ENCODE results near the gene MAP4K4. TPM values are rescaled to one million over a fixed set of nuclear protein-coding genes. Genes with fewer than 3 reads are reported as not detected.

Gene MAP4K4
- total and polyA plus RNA-seq, 8 donors: 80.2 to 143 (median 129) TPM

DNA sequence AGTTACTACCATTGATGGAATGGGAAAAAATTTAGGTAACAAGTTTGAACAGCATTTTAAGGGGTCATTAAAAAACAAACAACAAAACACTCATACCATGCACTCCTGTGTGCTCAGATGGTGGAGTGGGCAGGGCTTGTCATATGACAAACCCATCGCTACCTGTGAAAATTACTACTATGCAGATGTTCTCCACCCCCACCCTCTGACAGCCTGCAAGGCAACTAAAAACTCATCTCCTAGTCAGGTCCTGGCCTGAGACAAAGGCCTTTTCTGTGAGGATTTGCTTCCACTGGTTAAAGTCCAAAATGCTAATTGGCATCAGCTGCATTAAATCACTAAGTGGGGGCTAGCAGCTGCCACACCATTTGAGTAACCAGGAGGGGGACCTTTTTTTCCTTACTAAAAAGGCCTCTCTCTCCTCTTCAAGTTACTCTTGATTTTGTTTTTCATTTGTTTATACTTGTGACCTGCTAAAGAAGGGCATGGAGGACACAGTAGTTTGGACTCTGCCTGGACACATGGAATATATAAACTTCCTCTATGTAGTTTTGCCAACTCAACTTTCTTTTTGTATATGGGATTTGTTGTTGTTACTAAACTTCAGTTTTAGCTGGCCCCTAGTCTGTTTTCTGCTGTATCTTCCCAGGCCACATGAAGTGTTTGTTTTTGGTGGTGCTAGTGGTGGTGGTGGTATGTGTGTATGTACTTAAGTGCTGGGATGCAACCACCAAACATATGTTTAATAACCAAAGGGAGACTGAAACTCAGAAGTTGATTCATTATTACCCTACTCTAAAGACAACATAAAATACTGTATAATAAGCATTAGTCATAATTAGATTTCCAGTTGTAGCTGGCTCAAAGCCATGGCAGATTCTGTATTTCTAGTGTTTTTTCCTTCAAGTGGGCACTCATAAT, 121.3 kb downstream of the MAP4K4 start:
- peak in 2 of 4 donors; percentile 47 to 69 for DNase-seq
- Histone ChIP-seq H3K4me3 (no peak overlapping the region), H3K27ac (no peak overlapping the region), H3K4me1 (peaks cover 5 to 33% of the 10 kb centered on the region in 2 donors), H3K36me3 (no peaks in the 10 kb centered on the region), H3K9me3 (no peaks in the 10 kb centered on the region), H3K27me3 (no peaks in the 10 kb centered on the region)
- intact Hi-C loops (cut with DNase I): no loop called here
- TF ChIP-seq, protein P1, sequence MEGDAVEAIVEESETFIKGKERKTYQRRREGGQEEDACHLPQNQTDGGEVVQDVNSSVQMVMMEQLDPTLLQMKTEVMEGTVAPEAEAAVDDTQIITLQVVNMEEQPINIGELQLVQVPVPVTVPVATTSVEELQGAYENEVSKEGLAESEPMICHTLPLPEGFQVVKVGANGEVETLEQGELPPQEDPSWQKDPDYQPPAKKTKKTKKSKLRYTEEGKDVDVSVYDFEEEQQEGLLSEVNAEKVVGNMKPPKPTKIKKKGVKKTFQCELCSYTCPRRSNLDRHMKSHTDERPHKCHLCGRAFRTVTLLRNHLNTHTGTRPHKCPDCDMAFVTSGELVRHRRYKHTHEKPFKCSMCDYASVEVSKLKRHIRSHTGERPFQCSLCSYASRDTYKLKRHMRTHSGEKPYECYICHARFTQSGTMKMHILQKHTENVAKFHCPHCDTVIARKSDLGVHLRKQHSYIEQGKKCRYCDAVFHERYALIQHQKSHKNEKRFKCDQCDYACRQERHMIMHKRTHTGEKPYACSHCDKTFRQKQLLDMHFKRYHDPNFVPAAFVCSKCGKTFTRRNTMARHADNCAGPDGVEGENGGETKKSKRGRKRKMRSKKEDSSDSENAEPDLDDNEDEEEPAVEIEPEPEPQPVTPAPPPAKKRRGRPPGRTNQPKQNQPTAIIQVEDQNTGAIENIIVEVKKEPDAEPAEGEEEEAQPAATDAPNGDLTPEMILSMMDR (IDR thresholded peaks at IDR 0.05): no peak
- ATAC-seq: no peak

DNA sequence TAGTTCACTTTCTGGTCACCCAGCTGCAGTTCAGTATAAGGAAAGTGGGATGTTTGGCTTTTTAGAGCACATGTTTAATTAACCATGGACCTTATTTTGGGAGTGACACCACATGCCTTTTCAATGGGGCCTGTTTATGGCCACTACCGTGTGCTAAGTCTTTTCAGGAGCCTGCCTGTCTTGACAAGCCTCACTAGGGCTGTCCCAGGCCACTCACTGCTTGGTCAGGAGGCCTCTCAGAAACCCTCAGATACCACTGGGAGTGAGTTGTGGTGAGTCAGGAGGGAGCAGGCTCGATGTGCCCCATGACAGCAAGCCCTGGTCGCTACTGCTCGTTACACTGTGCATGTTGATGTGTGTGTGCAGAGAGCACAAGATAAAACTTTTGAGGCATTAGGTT, 123.0 kb downstream of the MAP4K4 start:
- intact Hi-C loops (cut with DNase I): loop anchor here in 1 of 2 donors (10.0 kb wide), 2 partner anchors 46 to 296 kb away; no protein-coding TSS in a partner anchor
- ATAC-seq: peak; percentile 52
- H3K36me3 ChIP-seq: peaks cover 0 to 5% of the 10 kb centered on the region in 2 donors
- H3K9me3 ChIP-seq: no peaks in the 10 kb centered on the region
- H3K27me3 ChIP-seq: no peaks in the 10 kb centered on the region
- H3K27ac ChIP-seq: no peak overlapping the region
- H3K4me3 ChIP-seq: no peak overlapping the region
- DNase-seq: no peak
- peaks cover 5 to 33% of the 10 kb centered on the region in 2 donors for H3K4me1 ChIP-seq
- TF ChIP-seq, protein P1 (IDR thresholded peaks at IDR 0.05): no peak

DNA sequence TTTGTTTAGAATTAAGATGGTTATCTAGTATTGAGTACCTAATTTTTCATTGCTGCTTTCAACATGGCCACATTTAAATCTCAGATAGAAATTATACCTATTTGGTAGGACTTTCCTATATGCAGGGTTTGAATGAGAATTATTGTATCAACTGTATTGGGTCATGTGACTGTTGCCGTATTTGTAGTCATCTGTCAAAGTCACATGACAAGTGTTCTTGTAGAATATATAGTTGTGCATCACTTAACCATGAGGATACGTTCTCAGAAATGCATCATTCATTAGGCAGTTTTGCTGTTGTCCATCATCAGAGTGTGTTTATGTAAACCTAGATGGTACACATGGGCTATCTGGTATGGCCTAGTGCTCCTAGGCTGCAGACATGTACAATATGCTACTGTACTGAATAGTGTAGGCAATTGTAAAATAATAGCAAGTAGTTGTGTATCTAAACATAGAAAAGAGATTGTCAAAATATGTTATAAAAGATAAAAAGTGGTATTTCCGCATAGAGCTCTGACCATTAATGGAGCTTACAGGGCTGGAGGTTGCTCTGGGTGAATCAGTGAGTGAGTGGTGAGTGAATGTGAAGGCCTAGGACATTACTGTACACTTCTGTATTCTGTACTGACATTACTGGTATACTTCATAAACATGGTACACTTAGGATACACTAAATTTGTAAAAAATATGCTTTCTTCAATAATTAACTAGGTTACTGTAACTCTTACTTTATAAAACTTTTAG, 123.7 kb downstream of the MAP4K4 start:
- no peak overlapping the region for H3K27ac ChIP-seq
- TF ChIP-seq, protein P1 (IDR thresholded peaks at IDR 0.05): no peak
- ATAC-seq (no peak), DNase-seq (no peak)
- peaks cover 5 to 30% of the 10 kb centered on the region in 2 donors for H3K4me1 ChIP-seq
- intact Hi-C loops (cut with DNase I): loop anchor here in 1 of 2 donors (10.0 kb wide), 2 partner anchors 46 to 296 kb away; no protein-coding TSS in a partner anchor
- H3K27me3 ChIP-seq: no peaks in the 10 kb centered on the region
- H3K4me3 ChIP-seq: no peak overlapping the region
- H3K9me3 ChIP-seq: no peaks in the 10 kb centered on the region
- H3K36me3 ChIP-seq: peaks cover 0 to 10% of the 10 kb centered on the region in 2 donors

DNA sequence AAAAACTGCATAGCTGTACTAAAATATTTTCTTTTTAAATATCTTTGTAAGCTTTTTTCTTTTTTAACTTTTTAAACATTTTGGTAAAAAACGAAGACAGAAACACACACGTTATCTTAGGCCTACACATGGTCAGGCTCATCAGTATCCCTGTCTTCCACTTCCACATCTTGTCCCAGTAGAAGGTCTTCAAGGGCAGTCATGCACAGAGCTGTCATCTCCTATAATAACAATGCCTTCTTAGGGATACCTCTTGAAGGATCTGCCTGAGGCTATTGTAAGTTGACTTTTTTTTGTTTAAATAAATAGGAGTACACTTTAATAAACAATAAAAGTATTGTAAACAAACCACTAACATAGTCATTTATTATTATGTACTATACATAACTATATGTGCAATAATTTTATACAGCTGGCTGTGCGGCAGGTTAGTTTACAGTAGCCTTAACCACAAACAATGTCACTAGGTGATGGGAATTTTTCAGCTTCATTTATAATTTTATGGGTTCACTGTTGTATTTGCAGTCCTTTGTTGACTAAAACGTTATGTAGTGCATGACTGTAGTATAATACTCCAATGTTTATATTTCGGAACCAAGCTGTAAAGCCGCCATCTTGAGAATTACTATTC, 124.4 kb downstream of the MAP4K4 start:
- Histone ChIP-seq H3K4me1 (peaks cover 6 to 31% of the 10 kb centered on the region in 2 donors), H3K27ac (no peak overlapping the region), H3K4me3 (no peak overlapping the region), H3K9me3 (no peaks in the 10 kb centered on the region), H3K27me3 (no peaks in the 10 kb centered on the region), H3K36me3 (peaks cover 0 to 16% of the 10 kb centered on the region in 2 donors)
- intact Hi-C loops (cut with DNase I): loop anchor here in 1 of 2 donors (10.0 kb wide), 2 partner anchors 47 to 297 kb away; no protein-coding TSS in a partner anchor
- TF ChIP-seq, protein P1 (IDR thresholded peaks at IDR 0.05): no peak
- DNase-seq: no peak
- ATAC-seq: no peak

Data from left lung (tissue), 10 donors.